ENCODE data around the gene MRPS15. TPM values are rescaled to one million over a fixed set of nuclear protein-coding genes. Genes with fewer than 3 reads are reported as not detected.
A peak's percentile ranks its signal among the peaks of the same experiment; 100 is the strongest.

MRPS15 gene
- total and polyA plus RNA-seq, 12 donors, result 86.1 to 505 (median 108) TPM

DNA sequence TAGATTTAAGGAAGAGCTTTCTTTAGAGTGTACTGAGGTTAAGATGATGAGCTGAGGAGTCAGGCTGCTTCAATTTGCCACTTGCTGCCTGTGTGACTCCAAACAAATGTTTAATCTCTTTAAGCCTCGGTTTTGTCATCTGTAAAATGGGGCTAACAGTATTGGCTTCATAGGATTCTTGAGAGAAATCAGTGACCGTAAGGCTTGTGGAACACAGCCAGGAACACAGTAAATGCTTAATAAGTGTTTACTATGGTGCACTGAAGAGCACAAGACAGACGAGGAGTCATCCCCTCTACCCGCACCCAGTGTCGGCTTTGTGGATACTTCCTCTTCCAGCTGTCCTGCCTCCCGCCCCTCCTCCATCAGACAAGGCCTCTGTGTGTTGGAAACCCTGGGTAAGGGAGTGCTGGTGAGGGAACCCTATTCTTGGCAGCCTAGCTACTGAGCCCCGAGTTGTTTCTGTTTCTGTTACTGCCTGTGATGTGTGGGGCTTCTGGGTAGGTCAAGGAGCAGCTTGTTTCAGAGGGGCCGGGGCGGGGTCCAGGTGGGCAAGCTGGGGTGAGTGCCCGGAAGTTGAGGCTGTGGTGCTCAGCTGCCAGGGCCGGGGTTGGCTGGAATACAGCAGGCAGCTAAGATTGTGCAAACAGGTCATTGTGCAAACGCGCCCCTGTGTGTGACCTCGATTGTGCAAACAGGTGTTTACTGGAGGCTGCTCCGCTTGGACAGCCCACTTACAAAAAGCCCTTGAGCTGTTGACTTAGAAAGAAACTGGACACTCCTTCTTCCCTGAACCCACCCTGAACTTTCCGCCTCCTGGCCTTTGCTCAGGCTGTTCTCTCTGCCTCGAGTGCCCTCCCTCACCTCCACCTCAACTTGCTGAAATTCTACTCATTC is 22.5 kb upstream of the MRPS15 start:
- peak; percentile 37 to 38 for DNase-seq
- Histone ChIP-seq H3K4me1 (peaks cover 0 to 35% (median 5%) of the 10 kb centered on the region in 9 donors), H3K27ac (peak overlapping the region in 3 of 10 donors; percentile 21 to 86 (median 35)), H3K9me3 (no peaks in the 10 kb centered on the region), H3K4me3 (no peak overlapping the region), H3K36me3 (no peaks in the 10 kb centered on the region), H3K27me3 (peaks cover 0 to 8% (median 0%) of the 10 kb centered on the region in 7 donors)
- intact Hi-C loops (cut with DNase I), result no loop called here
- 73 to 81% methylated on average over 17 of the region's 17 CpGs for WGBS, 2 donors
- peak; percentile 54 to 79 (median 64) for ATAC-seq
- TF ChIP-seq, protein P1, sequence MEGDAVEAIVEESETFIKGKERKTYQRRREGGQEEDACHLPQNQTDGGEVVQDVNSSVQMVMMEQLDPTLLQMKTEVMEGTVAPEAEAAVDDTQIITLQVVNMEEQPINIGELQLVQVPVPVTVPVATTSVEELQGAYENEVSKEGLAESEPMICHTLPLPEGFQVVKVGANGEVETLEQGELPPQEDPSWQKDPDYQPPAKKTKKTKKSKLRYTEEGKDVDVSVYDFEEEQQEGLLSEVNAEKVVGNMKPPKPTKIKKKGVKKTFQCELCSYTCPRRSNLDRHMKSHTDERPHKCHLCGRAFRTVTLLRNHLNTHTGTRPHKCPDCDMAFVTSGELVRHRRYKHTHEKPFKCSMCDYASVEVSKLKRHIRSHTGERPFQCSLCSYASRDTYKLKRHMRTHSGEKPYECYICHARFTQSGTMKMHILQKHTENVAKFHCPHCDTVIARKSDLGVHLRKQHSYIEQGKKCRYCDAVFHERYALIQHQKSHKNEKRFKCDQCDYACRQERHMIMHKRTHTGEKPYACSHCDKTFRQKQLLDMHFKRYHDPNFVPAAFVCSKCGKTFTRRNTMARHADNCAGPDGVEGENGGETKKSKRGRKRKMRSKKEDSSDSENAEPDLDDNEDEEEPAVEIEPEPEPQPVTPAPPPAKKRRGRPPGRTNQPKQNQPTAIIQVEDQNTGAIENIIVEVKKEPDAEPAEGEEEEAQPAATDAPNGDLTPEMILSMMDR (IDR thresholded peaks at IDR 0.05), result no peak

DNA sequence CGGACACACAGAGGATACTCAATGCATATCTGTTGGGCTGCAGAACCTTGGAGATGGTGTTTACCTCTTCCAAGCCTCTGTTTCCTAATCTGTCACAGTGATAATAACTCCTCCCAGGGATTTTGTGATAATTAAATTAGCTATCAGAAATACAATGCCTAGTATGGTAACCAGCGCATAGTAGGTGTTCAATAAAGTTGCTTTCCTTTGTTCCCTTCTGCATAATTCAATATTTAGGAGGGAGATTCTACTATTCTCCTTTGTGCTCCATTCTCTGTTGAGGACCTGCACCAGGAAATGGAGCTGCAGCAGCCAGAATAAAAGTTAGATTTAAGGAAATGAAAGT is 21.9 kb upstream of the MRPS15 start:
- Histone ChIP-seq H3K4me1 (peaks cover 0 to 41% (median 7%) of the 10 kb centered on the region in 9 donors), H3K9me3 (no peaks in the 10 kb centered on the region), H3K36me3 (no peaks in the 10 kb centered on the region), H3K27me3 (peaks cover 0 to 4% (median 0%) of the 10 kb centered on the region in 7 donors), H3K4me3 (no peak overlapping the region), H3K27ac (peak overlapping the region in 3 of 10 donors; percentile 21 to 86 (median 35))
- 86 to 91% methylated on average over 2 of the region's 2 CpGs for WGBS, 2 donors
- TF ChIP-seq, protein P1 (IDR thresholded peaks at IDR 0.05), result no peak
- DNase-seq, result no peak
- intact Hi-C loops (cut with DNase I), result no loop called here
- ATAC-seq, result peak in 1 of 8 donors; percentile 50

GRCh38 chr1:36484099-36484498 is 19.9 kb upstream of the MRPS15 start:
- intact Hi-C loops (cut with DNase I), result no loop called here
- Histone ChIP-seq H3K36me3 (peaks cover 0 to 8% (median 0%) of the 10 kb centered on the region in 9 donors), H3K4me1 (peaks cover 0 to 46% (median 7%) of the 10 kb centered on the region in 9 donors), H3K27me3 (peaks cover 0 to 10% (median 0%) of the 10 kb centered on the region in 7 donors), H3K4me3 (no peak overlapping the region), H3K27ac (peak overlapping the region in 1 of 10 donors; percentile 38), H3K9me3 (no peaks in the 10 kb centered on the region)
- TF ChIP-seq, protein P1 (IDR thresholded peaks at IDR 0.05), result no peak
- ATAC-seq (no peak), DNase-seq (no peak)
- WGBS, 2 donors, result 91 to 94% methylated on average over 2 of the region's 2 CpGs

DNA sequence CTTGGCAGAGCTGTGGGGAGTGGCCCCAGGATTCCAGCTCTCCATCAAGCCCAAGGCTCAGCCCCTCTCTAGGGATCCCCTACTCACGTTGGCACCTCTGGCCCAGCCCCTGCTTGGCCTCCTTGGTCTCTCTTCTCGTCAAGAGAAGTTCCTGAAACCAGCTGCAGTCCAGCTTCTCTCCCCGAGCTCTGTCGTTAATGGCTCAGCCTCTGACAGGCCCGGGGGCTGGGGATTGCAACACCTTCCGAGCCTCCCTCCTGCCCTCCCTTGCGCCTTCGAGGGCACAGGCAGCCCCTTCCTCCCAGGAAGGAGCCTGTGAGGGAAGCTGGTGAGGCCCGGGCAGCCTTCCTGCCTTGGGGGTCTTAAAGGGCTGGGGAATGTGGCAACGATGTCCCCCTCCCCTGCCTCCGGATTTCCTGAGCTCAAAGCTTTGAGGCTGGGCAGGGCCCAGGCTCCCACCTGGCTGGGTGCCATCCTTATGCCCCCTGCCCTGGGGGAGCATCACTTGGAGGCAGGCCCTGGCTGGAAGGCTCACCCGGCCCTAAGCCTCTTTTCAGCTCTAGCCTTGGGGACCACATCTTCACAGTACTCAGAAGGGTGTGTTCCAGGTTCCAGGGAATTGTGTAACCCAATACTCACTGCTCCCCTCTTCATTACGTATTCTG is 18.7 kb upstream of the MRPS15 start, which contains the start of gene CSF3R:
CSF3R (minus strand) TSS at position 190 of the 665 bp plus-strand sequence. CDS start 3,417 bp downstream, outside the sequence.
- Histone ChIP-seq H3K9me3 (no peaks in the 10 kb centered on the region), H3K4me3 (peak within 1 kb of the TSS in 7 of 10 donors; percentile 7 to 45 (median 29)), H3K27ac (peak within 1 kb of the TSS in 3 of 10 donors; percentile 21 to 90 (median 70)), H3K27me3 (peaks cover 0 to 9% (median 0%) of the 10 kb centered on the region in 7 donors), H3K36me3 (peaks cover 0 to 8% (median 0%) of the 10 kb centered on the region in 9 donors), H3K4me1 (peaks cover 0 to 46% (median 7%) of the 10 kb centered on the region in 9 donors)
- peak in 6 of 8 donors; percentile 17 to 52 (median 33) for ATAC-seq
- TF ChIP-seq, protein P1 (IDR thresholded peaks at IDR 0.05), result no peak
- intact Hi-C loops (cut with DNase I), result no loop called here
- DNase-seq, result no peak
- 46 to 48% methylated on average over 13 of the region's 13 CpGs for WGBS, 2 donors

Data from heart right ventricle (tissue), 16 donors.